ENCODE data around the gene NAA38.
A peak's percentile ranks its signal among the peaks of the same experiment; 100 is the strongest.

NAA38 gene

DNA sequence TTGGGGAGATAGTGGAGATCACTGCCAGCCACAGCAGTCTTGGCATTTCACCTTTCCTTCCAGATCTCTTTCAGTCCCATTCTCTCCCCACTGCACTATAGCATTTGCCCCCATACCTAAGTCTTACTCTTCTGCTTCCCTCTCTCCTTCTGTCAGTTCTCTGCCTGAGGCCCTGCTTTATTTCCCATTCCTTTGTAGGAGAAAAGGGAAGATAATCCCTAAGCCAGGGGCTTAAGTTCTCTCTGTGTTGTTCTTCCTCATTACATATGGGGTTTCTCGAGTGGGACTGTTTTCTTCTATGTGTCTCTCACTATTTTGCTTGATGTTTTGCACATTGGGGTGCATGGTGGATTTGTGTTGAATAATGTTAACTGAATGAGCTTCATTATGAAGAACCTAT lies 16.9 kb downstream of the NAA38 start:
- no peak for DNase-seq

GRCh38 chr17:7839876-7840261 lies 17.5 kb downstream of the NAA38 start:
- no peak for DNase-seq

DNA sequence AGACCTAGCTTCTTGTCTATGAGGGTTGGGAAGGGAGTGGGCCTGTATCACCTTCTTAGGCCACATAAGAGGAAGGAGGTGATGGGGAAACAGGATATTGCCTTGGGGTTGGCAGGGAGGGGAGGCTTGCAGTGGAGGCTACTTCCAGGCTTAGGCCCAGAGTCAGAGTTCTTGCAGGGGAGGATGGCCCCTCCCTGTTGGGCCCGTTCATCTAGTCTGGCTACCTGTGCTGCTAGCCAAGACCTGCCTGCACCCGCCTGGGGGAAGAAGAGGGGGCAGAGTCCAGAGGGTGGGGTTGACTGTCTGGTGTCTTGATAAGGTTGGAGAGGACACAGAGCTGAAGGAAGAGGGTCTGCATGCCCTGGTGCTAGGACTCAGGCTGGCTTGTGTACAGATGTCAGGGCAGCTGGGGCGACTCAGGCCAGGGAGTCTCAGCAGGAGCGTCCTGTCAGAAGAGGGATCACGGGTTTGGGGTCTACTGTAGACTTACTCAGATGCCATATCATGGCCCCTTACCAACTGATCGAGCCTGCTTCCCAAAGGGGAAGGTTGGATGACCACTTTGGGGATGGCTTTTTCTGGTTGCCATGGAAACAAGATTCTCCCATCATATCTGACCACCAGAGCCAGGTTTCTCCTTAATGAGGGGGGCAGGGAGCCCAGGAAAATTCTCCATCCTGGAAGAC lies 18.0 kb downstream of the NAA38 start:
- no peak for DNase-seq

DNA sequence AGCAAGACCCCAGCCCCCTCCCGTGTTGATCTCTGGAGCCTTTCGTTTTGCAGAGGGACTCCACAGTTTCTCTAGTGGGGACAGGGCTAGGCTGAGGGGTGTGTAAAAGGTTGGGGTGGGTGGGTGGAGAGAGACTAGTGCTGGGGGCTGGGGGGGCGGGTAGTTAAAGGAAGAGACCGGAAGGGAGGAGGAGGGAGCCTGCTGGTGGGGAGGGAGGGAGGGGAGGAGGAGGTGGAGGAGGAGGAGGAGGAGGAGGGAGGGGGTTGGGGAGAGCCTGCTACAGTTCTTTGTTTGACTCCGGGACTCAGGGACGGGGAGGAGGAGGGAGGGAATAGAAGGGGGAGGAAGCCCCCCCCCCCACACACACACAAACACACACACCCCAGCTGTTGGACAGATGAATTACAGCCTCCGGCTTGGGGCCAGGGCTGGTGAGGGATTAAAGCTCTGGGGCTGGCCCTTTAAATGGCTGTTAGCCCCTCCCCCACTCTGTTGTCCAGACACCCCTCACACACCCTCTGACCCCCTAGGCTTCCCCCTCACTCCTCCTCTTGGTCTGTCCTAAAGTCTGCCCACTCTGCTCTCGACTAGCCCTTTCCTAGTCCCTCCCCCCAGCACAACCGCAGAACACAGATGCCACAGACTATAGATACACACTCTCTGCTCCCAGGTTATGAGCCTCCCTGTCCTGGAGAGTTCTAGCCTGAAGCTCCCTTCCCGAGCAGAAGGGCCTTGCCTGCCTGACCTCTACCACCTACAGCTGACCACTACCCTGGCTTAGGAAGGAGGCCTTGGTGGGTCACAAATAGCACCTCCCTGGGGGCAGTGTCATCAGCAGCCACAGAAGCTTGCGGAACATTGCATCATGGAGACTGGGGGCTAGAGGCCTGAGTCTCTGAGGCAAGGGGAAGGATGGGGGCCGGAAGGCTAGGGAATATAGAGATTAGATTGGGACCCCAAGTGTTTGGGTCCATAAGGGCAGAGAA lies 19.0 kb downstream of the NAA38 start:
- peak in 2 of 14 donors; percentile 25 to 29 for DNase-seq

- DNase-seq = no peak
Observed at GRCh38 chr17:7837408-7838088, 19.8 kb downstream of the NAA38 start.

GRCh38 chr17:7836596-7837407 lies 20.6 kb downstream of the NAA38 start:
- DNase-seq = peak in 12 of 14 donors; percentile 31 to 84 (median 54)

- DNase-seq = peak in 11 of 14 donors; percentile 43 to 81 (median 62)
Observed at GRCh38 chr17:7835814-7836595, 21.4 kb downstream of the NAA38 start.

DNA sequence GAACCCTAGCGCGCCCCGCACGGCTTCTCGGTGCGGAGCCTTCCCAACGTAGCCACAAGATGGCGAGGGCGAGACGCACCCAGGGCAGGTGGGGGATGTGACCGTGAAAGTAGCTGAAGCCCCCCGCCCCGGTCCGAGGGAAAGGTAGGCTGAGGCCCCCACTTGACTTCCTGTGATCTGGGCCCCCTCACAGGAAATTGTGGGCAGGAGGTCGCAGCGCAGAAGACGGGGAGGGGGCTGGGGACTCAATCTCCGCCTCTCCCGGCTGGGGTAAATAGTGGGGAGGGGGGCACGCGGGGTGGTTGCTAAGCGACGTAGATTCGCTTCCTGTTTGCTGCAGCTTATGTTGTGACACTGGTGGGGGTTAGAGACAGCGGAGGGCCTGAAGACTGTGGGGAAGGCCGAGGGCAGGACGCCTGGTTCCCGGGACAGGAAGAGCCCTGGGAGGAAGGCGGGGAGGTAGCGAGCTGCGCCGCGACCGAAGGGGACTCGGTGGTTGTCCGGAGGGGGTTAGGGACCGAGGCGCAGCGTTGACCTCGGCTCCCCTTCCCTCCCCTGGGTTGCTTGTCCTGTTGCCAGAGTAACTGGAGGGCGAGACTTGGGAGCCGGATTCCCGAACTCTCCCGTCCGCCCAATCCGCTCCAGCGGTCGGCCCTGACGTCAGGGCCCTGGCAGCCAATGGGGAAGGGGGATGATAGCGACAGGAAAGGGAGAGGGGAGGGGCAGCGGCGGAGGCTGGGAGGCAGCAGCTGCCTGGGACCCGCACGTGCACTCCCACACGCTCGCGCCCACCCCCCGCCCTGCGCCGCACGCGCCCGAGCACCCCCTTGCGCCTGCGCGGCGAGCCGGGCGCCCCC lies 22.2 kb downstream of the NAA38 start:
- peak; percentile 78 to 97 (median 93) for DNase-seq

GRCh38 chr17:7834542-7834956 lies 22.8 kb downstream of the NAA38 start:
- DNase-seq = peak in 2 of 14 donors; percentile 56 to 69

GRCh38 chr17:7833795-7834541 lies 23.4 kb downstream of the NAA38 start, which contains the start of gene KDM6B:
Gene KDM6B, plus strand, starts transcription at chr17:7834217. Its CDS starts 11,338 bp downstream, at chr17:7845555.
- DNase-seq = peak; percentile 47 to 93 (median 82)

DNA sequence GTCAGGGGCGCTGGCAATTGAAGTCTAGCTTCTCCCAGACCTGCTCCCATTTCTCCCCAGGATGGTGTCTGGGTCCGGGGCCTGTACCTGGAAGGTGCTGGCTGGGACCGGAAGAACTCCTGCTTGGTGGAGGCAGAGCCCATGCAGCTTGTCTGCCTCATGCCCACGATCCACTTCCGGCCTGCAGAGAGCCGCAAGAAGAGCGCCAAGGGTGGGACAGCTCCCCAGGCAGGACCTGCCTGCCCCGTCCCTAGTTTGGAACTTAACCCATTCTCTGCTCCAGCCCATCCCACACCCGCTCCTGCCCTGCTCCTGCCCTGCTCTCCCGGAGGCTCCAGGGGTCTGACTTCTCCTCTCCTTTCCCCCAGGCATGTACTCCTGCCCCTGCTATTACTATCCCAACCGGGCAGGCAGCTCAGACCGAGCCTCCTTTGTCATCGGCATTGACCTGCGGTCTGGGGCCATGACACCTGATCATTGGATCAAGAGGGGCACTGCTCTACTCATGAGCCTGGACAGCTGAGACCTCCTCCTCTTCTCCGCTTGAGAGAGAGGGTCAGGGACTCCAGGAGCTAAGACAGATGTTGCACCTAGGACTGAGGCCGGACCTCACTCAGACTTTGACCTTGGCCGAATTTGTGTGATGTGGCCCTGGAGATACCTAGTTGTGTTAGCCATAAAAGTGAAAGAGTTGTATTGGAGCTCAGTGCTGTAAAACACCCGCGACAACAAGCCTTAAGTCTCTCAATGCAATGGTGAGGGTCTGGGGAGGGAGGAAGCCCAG lies 24.2 kb downstream of the NAA38 start:
- no peak for DNase-seq

- DNase-seq = no peak
Observed at GRCh38 chr17:7832431-7832830, 24.9 kb downstream of the NAA38 start.

- no peak for DNase-seq
Observed at GRCh38 chr17:7831233-7831632, 26.1 kb downstream of the NAA38 start.

DNA sequence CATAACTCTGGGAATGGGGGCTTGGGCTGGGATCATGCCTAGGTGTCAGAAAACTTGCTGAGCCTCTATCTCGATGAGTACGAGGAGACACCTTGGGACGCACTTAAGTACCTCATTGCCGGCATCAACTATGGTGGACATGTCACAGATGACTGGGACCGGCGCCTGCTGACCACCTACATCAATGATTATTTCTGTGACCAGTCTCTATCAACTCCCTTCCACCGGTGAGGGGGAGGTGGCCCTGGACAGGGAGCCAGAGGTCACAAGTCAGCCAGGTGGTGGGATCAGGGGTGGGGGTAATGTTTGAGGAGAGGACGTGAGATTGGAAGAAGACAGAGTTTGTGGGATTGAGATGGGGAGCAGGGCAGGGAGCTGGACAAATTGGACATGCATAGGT lies 26.7 kb downstream of the NAA38 start:
- no peak for DNase-seq

DNA sequence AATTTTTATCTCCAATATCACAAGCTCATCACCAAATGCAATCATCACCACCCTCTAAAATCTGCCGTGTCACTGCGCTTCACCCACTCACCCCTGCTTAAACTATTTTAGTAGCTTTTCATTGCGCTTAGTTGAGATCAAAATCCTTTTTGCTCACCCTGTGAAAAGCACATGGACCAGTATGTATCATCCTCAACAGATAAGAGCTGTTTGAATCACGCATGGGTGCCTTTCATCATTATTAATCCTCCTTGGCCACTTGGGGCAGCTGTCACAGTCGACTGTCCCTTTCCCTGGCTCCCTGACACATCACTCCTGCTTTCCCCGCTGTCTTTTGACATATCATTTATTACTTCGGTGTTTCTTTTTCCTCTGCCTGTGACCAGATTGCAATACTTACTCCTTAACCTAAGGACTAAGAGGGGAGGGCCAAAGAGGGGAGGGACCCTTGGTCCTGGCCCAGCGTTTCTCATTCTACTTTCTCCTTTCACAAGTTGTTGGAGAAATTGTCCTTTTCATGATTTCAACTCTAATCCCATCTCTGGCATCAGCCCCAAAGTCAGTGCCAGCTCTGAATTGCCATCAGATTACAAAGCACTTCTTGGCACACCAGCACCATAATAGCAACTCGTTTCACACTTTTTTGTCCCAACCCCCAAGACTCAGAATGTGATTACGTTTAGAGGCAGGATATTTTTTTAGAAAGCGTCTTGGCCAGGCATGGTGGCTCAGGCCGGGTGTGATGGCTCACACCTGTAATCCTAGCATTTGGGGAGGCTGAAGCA lies 32.0 kb downstream of the NAA38 start:
- DNase-seq = peak in 1 of 14 donors; percentile 73

DNA sequence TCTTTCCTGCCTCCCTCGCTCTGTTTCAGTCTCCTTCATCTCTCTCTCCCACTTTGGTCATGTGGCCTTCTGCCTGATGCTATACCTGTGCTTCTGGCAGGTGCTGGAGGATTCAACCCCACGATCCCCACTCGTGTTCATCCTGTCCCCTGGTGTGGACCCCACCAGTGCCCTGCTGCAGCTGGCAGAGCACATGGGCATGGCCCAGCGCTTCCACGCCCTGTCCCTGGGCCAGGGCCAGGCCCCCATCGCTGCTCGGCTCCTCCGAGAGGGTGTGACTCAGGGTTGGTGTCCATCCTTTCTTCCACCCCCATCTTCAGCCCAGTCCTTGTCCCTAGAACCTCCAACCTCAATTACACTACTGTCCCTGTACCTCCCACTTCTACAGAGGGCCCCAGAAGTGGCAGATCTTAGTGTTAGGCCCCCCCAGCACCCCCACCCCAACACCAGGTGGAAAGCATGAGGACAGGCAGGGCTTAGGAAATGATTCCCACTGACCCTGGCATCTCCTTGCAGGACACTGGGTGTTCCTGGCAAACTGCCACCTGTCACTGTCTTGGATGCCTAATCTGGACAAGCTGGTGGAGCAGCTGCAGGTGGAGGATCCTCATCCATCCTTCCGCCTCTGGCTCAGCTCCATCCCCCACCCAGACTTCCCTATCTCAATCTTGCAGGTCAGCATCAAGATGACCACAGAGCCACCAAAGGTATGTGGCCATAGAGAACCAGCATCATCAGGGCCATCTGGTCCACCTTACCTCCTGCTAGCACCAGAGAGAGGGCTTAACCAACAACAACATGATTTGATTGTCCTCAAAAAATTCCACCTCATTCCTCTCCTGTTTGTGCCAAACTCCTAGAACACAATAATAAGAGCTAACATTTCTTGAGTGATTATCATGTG lies 33.1 kb downstream of the NAA38 start:
- DNase-seq = peak in 1 of 14 donors; percentile 75
